ENCODE results near the gene TRABD2B.

Gene TRABD2B

GRCh38 chr1:47805018-47805417, 192.2 kb downstream of the TRABD2B start:
- no peaks in the 10 kb centered on the region for H3K4me1 ChIP-seq (ENCODE audit: insufficient read depth, poor library complexity, severe bottlenecking)
- H3K9me3 ChIP-seq (ENCODE audit: severe bottlenecking), result no peaks in the 10 kb centered on the region
- TF ChIP-seq, protein P1, sequence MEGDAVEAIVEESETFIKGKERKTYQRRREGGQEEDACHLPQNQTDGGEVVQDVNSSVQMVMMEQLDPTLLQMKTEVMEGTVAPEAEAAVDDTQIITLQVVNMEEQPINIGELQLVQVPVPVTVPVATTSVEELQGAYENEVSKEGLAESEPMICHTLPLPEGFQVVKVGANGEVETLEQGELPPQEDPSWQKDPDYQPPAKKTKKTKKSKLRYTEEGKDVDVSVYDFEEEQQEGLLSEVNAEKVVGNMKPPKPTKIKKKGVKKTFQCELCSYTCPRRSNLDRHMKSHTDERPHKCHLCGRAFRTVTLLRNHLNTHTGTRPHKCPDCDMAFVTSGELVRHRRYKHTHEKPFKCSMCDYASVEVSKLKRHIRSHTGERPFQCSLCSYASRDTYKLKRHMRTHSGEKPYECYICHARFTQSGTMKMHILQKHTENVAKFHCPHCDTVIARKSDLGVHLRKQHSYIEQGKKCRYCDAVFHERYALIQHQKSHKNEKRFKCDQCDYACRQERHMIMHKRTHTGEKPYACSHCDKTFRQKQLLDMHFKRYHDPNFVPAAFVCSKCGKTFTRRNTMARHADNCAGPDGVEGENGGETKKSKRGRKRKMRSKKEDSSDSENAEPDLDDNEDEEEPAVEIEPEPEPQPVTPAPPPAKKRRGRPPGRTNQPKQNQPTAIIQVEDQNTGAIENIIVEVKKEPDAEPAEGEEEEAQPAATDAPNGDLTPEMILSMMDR (IDR thresholded peaks at IDR 0.05; ENCODE audit: poor library complexity, severe bottlenecking), result no peak
- H3K4me3 ChIP-seq (ENCODE audit: severe bottlenecking), result no peak overlapping the region
- ATAC-seq (ENCODE audit: low read depth) (no peak), DNase-seq (ENCODE audit: low spot score) (no peak)
- no peaks in the 10 kb centered on the region for H3K27me3 ChIP-seq (ENCODE audit: insufficient read depth, poor library complexity, severe bottlenecking)
- no peak overlapping the region for H3K27ac ChIP-seq (ENCODE audit: poor library complexity, severe bottlenecking)
- H3K36me3 ChIP-seq (ENCODE audit: low read depth), result no peaks in the 10 kb centered on the region

DNA sequence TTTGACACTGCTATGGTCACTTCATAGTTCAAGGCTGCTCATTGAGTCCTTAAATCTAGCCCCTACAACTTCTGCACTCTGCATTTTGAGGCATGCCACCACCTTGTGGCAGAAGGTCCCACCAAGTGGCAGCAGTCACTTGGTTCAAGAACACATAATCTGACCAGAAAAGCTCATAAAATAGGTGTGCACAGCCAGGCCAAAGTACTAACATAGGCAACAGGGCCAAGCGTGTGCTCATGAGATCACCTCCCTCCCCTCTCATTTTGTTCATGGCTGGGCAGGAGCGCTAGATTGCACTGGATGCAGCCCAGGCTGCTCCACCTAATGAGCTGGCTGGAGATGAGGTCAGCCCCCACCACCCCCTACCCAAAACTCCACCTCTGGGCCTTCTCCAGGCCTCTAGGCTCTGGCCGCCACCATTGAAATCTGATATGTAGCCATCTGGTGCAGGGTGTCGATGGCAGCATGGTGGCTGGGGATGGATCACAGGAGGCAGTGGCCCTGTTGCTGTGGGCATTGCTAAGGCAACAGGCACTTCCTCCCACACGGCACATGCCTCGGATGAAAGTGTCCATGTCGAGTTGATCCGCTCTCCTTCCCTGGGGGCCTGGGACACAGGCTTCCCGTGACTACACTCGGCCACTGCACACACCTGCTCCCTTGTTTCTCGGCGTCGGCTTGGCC, 193.2 kb downstream of the TRABD2B start:
- Histone ChIP-seq H3K27me3 (ENCODE audit: insufficient read depth, poor library complexity, severe bottlenecking) (no peaks in the 10 kb centered on the region), H3K36me3 (ENCODE audit: low read depth) (no peaks in the 10 kb centered on the region), H3K4me1 (ENCODE audit: insufficient read depth, poor library complexity, severe bottlenecking) (no peaks in the 10 kb centered on the region), H3K9me3 (ENCODE audit: severe bottlenecking) (no peaks in the 10 kb centered on the region), H3K4me3 (ENCODE audit: severe bottlenecking) (no peak overlapping the region), H3K27ac (ENCODE audit: poor library complexity, severe bottlenecking) (no peak overlapping the region)
- DNase-seq (ENCODE audit: low spot score) (no peak), ATAC-seq (ENCODE audit: low read depth) (no peak)
- TF ChIP-seq, protein P1 (IDR thresholded peaks at IDR 0.05; ENCODE audit: poor library complexity, severe bottlenecking), result no peak

- ATAC-seq (ENCODE audit: low read depth) (no peak), DNase-seq (ENCODE audit: low spot score) (no peak)
- H3K27me3 ChIP-seq (ENCODE audit: insufficient read depth, poor library complexity, severe bottlenecking), result no peaks in the 10 kb centered on the region
- no peaks in the 10 kb centered on the region for H3K9me3 ChIP-seq (ENCODE audit: severe bottlenecking)
- H3K27ac ChIP-seq (ENCODE audit: poor library complexity, severe bottlenecking), result no peak overlapping the region
- H3K4me1 ChIP-seq (ENCODE audit: insufficient read depth, poor library complexity, severe bottlenecking), result peaks cover 8% of the 10 kb centered on the region
- TF ChIP-seq, protein P1 (IDR thresholded peaks at IDR 0.05; ENCODE audit: poor library complexity, severe bottlenecking), result no peak
- no peaks in the 10 kb centered on the region for H3K36me3 ChIP-seq (ENCODE audit: low read depth)
- no peak overlapping the region for H3K4me3 ChIP-seq (ENCODE audit: severe bottlenecking)
These were observed 199.6 kb downstream of the TRABD2B start for GRCh38 chr1:47797575-47797974.

DNA sequence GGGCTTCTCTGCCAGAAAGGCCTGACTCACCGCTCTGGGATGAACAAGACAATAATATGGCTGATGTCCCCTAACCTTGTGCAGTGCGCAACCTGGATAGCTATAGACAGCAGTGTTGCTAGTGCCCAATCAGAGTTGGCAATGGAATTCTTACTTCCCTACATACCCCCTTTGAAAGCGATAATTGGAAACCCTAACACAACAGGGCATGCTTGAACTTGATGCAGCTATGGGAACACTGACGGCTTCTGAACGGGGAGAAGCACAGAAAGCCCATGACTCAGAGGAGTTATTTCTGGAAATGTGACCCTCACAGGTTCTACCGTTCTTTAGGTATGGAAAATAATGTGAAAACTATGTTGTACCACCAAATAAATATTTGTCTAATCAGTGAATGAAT, 200.6 kb downstream of the TRABD2B start:
- no peak overlapping the region for H3K27ac ChIP-seq (ENCODE audit: poor library complexity, severe bottlenecking)
- DNase-seq (ENCODE audit: low spot score) (no peak), ATAC-seq (ENCODE audit: low read depth) (peak; percentile 71)
- no peaks in the 10 kb centered on the region for H3K36me3 ChIP-seq (ENCODE audit: low read depth)
- TF ChIP-seq, protein P1 (IDR thresholded peaks at IDR 0.05; ENCODE audit: poor library complexity, severe bottlenecking), result no peak
- H3K9me3 ChIP-seq (ENCODE audit: severe bottlenecking), result no peaks in the 10 kb centered on the region
- H3K4me3 ChIP-seq (ENCODE audit: severe bottlenecking), result no peak overlapping the region
- no peaks in the 10 kb centered on the region for H3K27me3 ChIP-seq (ENCODE audit: insufficient read depth, poor library complexity, severe bottlenecking)
- peaks cover 8% of the 10 kb centered on the region for H3K4me1 ChIP-seq (ENCODE audit: insufficient read depth, poor library complexity, severe bottlenecking)

- ATAC-seq (ENCODE audit: low read depth) (no peak), DNase-seq (ENCODE audit: low spot score) (no peak)
- Histone ChIP-seq H3K27me3 (ENCODE audit: insufficient read depth, poor library complexity, severe bottlenecking) (no peaks in the 10 kb centered on the region), H3K27ac (ENCODE audit: poor library complexity, severe bottlenecking) (no peak overlapping the region), H3K9me3 (ENCODE audit: severe bottlenecking) (no peaks in the 10 kb centered on the region), H3K4me3 (ENCODE audit: severe bottlenecking) (no peak overlapping the region), H3K36me3 (ENCODE audit: low read depth) (no peaks in the 10 kb centered on the region), H3K4me1 (ENCODE audit: insufficient read depth, poor library complexity, severe bottlenecking) (peaks cover 8% of the 10 kb centered on the region)
- TF ChIP-seq, protein P1 (IDR thresholded peaks at IDR 0.05; ENCODE audit: poor library complexity, severe bottlenecking), result no peak
These were observed 202.1 kb downstream of the TRABD2B start for GRCh38 chr1:47795102-47795501.

Data from RWPE2 (cell line).